Spleen (tissue), 7 donors: Measurements from ENCODE around the gene EHBP1.

ENCODE experiments used
- POLR2A ChIP-seq, 3 donors: fragments of 450-650 bp; IDR thresholded peaks; one replicate each; pipeline ENCODE4 v1.5.1; 2017; ENCODE audit warnings: antibody characterized with exemption in 3 of 3, mild to moderate bottlenecking in 1 of 3
- POLR2AphosphoS5 ChIP-seq, 3 donors: sonication (generic); formaldehyde crosslinking; IDR thresholded peaks; one replicate each; pipeline ENCODE4 v1.5.1; 2017; ENCODE audit warnings: antibody characterized with exemption in 3 of 3
- TF ChIP-seq, protein P1 (sequence below), 11 experiments: fragments of 200-600 bp in 7 of 11; fragments of 450-650 bp in 4 of 11; sonication (generic) in 4 of 11; IDR thresholded peaks in 8 of 11; conservative IDR thresholded peaks in 3 of 11; 1 replicate in 7 of 11; 2 replicates in 4 of 11; pipeline versions ENCODE4 v1.4.0 to v1.8.0; 2016 to 2021; ENCODE audit warnings: antibody characterized with exemption in 11 of 11, inconsistent platforms in 4 of 11, mild to moderate bottlenecking in 1 of 11
- donor health status: DM: no; HTN: no; CAD: no; lungs with moderate emphysema.
- donor health status: DM: no; HTN: no; CAD: no.
- donor health status: DM: no; HTN: no; CAD: no.

DNA sequence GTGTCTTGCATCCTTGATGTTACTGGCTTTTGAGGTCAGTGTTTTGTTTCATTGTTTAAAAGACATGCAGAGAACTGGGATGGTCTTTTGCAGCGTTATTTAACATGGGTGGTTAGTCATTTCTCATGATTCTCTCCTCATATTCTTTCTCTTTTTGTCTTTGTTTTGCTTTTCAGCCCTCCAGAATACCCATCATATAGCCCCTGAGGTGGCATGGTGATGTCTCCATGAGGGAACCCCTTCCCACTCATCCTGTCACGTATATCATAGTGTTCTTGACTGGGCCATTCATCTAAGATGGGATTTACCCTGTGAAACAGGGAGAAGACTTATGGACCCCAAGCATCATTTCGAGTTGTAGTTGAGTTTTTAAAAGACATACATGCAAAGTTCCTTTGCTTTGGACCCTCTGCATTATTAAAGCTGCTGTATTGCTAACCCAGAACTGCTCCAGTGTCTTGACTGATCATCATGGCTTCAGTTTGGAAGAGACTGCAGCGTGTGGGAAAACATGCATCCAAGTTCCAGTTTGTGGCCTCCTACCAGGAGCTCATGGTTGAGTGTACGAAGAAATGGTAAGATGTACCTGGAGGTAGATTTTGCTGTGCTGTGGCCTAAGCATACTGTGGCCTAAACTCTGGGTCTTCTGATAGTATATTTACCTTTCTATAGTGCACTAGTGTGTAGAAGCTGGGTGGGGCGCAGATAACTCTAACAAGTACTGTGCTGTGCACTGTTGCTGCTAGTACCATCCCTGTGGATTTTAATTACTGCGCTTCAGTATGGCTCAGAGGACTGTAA is 1.4 kb downstream of the EHBP1 start:
- no peak for TF ChIP-seq POLR2AphosphoS5 (IDR thresholded peaks at IDR 0.05)
- TF ChIP-seq POLR2A (IDR thresholded peaks at IDR 0.05), result no peak
- TF ChIP-seq, protein P1, sequence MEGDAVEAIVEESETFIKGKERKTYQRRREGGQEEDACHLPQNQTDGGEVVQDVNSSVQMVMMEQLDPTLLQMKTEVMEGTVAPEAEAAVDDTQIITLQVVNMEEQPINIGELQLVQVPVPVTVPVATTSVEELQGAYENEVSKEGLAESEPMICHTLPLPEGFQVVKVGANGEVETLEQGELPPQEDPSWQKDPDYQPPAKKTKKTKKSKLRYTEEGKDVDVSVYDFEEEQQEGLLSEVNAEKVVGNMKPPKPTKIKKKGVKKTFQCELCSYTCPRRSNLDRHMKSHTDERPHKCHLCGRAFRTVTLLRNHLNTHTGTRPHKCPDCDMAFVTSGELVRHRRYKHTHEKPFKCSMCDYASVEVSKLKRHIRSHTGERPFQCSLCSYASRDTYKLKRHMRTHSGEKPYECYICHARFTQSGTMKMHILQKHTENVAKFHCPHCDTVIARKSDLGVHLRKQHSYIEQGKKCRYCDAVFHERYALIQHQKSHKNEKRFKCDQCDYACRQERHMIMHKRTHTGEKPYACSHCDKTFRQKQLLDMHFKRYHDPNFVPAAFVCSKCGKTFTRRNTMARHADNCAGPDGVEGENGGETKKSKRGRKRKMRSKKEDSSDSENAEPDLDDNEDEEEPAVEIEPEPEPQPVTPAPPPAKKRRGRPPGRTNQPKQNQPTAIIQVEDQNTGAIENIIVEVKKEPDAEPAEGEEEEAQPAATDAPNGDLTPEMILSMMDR (IDR thresholded peaks at IDR 0.05 in 8 of 11, conservative IDR thresholded peaks at IDR 0.05 in 3 of 11), result no peak
